DOHH2 (cell line): ENCODE results near the gene FOS.

Experiments used
- H3F3A ChIP-seq: fragments of 200-600 bp; sonication (generic), shearing (Covaris generic); 2 replicates; pipeline ENCODE4 v1.6.0; 2016; ENCODE audit warnings: antibody characterized with exemption, mild to moderate bottlenecking; ENCODE audit not compliant: control insufficient read depth, insufficient read depth
- H3K27ac ChIP-seq: fragments of 200-600 bp; sonication (generic); 2 replicates; pipeline ENCODE4 v1.5.1; 2014; ENCODE audit warnings: low read depth, mild to moderate bottlenecking, low read length, moderate library complexity
- H3K27me3 ChIP-seq: fragments of 200-600 bp; sonication (generic); 2 replicates; pipeline ENCODE4 v1.6.1; 2014; ENCODE audit warnings: mild to moderate bottlenecking, low read length, mixed read lengths; ENCODE audit not compliant: control insufficient read depth
- H3K36me3 ChIP-seq: fragments of 200-600 bp; sonication (generic); 2 replicates; pipeline ENCODE4 v1.6.1; 2014; ENCODE audit warnings: mild to moderate bottlenecking, low read length, moderate library complexity, mixed read lengths; ENCODE audit not compliant: control insufficient read depth
- H3K4me1 ChIP-seq: fragments of 200-600 bp; sonication (generic); 2 replicates; pipeline ENCODE4 v1.6.1; 2014; ENCODE audit warnings: mild to moderate bottlenecking, low read length, mixed read lengths; ENCODE audit not compliant: control insufficient read depth
- H3K4me2 ChIP-seq: fragments of 200-600 bp; sonication (generic); 2 replicates; pipeline ENCODE4 v1.6.0; 2014; ENCODE audit warnings: mild to moderate bottlenecking, low read length, moderate library complexity
- H3K4me3 ChIP-seq: fragments of 200-600 bp; sonication (generic); 2 replicates; pipeline ENCODE4 v1.5.1; 2014; ENCODE audit warnings: mild to moderate bottlenecking, low read length, mixed read lengths
- H3K79me2 ChIP-seq: fragments of 200-600 bp; sonication (generic); 2 replicates; pipeline ENCODE4 v1.6.1; 2014; ENCODE audit warnings: mild to moderate bottlenecking, low read length, mixed read lengths; ENCODE audit not compliant: control insufficient read depth
- H3K9me2 ChIP-seq: fragments of 200-600 bp; sonication (generic); replicated peaks from 2 replicates; pipeline ENCODE4 v1.6.1; 2014; ENCODE audit warnings: mild to moderate bottlenecking, low read length, mixed read lengths; ENCODE audit not compliant: control insufficient read depth
- H3K9me3 ChIP-seq: fragments of 200-600 bp; sonication (generic); 2 replicates; pipeline ENCODE4 v1.6.1; 2014; ENCODE audit warnings: antibody characterized with exemption, low read length, mixed read lengths; ENCODE audit not compliant: control insufficient read depth, insufficient read depth
- H4K20me1 ChIP-seq: fragments of 200-600 bp; sonication (generic); 2 replicates; pipeline ENCODE4 v1.6.0; 2014; ENCODE audit warnings: low read depth, mild to moderate bottlenecking, antibody characterized with exemption, low read length, moderate library complexity; ENCODE audit not compliant: control insufficient read depth, insufficient read depth
- CTCF ChIP-seq: fragments of 200-600 bp; sonication (generic); IDR thresholded peaks from one replicate; pipeline ENCODE4 v1.5.1; 2014; ENCODE audit warnings: antibody characterized with exemption, mild to moderate bottlenecking, low read depth, low read length; ENCODE audit not compliant: poor library complexity, severe bottlenecking
- EZH2phosphoT487 ChIP-seq: fragments of 200-600 bp; sonication (generic); IDR thresholded peaks from 2 replicates; pipeline ENCODE4 v1.6.1; 2017; ENCODE audit warnings: borderline replicate concordance, mild to moderate bottlenecking, antibody characterized with exemption, low read length, moderate library complexity, mixed read lengths

Gene FOS

GRCh38 chr14:75289840-75290388 is 11.3 kb downstream of the FOS start:
- H3K79me2 ChIP-seq: no peaks in the 10 kb centered on the region
- H3K27me3 ChIP-seq: peaks cover 44% of the 10 kb centered on the region
- no peaks in the 10 kb centered on the region for H4K20me1 ChIP-seq
- no peaks in the 10 kb centered on the region for H3K9me2 ChIP-seq
- H3K9me3 ChIP-seq: no peaks in the 10 kb centered on the region
- peaks cover 13% of the 10 kb centered on the region for H3K4me1 ChIP-seq
- TF ChIP-seq EZH2phosphoT487 (no peak), CTCF (no peak)
- H3K27ac ChIP-seq: no peak overlapping the region
- H3K4me2 ChIP-seq: no peak overlapping the region
- no peaks in the 10 kb centered on the region for H3F3A ChIP-seq
- no peak overlapping the region for H3K4me3 ChIP-seq
- no peaks in the 10 kb centered on the region for H3K36me3 ChIP-seq

- Histone ChIP-seq H3K4me1 (peaks cover 22% of the 10 kb centered on the region), H3K4me2 (no peak overlapping the region)
Measured at GRCh38 chr14:75290851-75291250, 12.2 kb downstream of the FOS start.

GRCh38 chr14:75291331-75291730 is 12.7 kb downstream of the FOS start:
- H3K4me3 ChIP-seq: no peak overlapping the region
- no peaks in the 10 kb centered on the region for H3K79me2 ChIP-seq
- no peaks in the 10 kb centered on the region for H3K9me3 ChIP-seq
- no peaks in the 10 kb centered on the region for H4K20me1 ChIP-seq
- peaks cover 45% of the 10 kb centered on the region for H3K27me3 ChIP-seq
- H3K4me2 ChIP-seq: no peak overlapping the region
- H3K36me3 ChIP-seq: no peaks in the 10 kb centered on the region
- peaks cover 27% of the 10 kb centered on the region for H3K4me1 ChIP-seq
- no peak overlapping the region for H3K27ac ChIP-seq
- no peak for TF ChIP-seq CTCF
- TF ChIP-seq EZH2phosphoT487: no peak
- H3F3A ChIP-seq: no peaks in the 10 kb centered on the region
- no peaks in the 10 kb centered on the region for H3K9me2 ChIP-seq

More at GRCh38 chr14:75290851-75291250, 12.2 kb downstream of the FOS start:
- H3K9me3 ChIP-seq: no peaks in the 10 kb centered on the region
- no peaks in the 10 kb centered on the region for H3K79me2 ChIP-seq
- no peaks in the 10 kb centered on the region for H4K20me1 ChIP-seq
- TF ChIP-seq EZH2phosphoT487: no peak
- TF ChIP-seq CTCF: no peak
- no peaks in the 10 kb centered on the region for H3K36me3 ChIP-seq
- H3K27me3 ChIP-seq: peaks cover 47% of the 10 kb centered on the region
- H3K27ac ChIP-seq: no peak overlapping the region
- H3F3A ChIP-seq: no peaks in the 10 kb centered on the region
- H3K9me2 ChIP-seq: no peaks in the 10 kb centered on the region
- H3K4me3 ChIP-seq: no peak overlapping the region
